NOMO-1 treated with DMSO at 0.1 percent for 48 hours (cell line): Measurements from ENCODE around the gene DOC2A.

ENCODE experiments used
- DNase-seq: peaks from one replicate; lab custom pipeline; 2025; ENCODE audit not compliant: unreplicated experiment; lab: John Stamatoyannopoulos, UW

DOC2A gene

GRCh38 chr16:29990034-29990433 lies 20.8 kb downstream of the DOC2A start:
- no peak for DNase-seq

GRCh38 chr16:29989111-29989858 lies 21.5 kb downstream of the DOC2A start:
- no peak for DNase-seq

DNA sequence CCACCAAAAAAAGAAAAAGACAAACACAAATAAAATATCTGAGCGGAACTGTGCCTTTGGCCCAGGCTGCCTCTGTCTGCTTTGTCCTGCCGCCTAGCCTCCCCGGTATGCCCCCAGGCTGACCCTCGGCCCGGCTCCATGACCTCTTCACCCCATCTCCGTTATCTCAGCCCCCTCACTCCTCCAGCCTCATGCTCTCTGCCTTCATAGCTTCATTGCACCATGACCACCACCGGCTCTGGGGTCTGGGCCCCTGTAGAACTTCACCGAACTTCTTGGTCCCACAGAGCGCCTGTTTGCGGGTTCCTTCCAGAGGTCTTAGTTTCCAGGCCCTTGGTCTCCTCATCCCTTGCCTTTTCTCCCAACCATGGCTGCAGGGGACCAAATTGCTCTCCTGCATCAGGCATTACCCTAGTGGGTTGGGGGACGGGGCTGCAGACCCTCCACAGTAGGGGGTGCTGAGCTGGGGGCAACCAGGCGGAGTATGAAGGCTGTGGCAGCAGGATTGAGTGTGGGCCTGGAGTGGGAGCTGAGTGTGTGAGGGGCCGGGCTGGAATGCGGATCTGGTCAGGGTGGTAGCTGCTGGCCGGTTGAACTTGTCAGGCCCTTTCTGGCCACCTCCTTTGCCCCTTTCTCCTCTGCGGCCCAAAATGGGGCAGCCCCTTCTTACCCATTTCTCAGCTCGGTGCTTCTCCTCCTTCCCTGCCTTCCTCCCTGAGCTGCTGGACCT lies 22.3 kb downstream of the DOC2A start:
- DNase-seq = no peak

- no peak for DNase-seq
Observed at GRCh38 chr16:29987371-29988085, 23.3 kb downstream of the DOC2A start.

DNA sequence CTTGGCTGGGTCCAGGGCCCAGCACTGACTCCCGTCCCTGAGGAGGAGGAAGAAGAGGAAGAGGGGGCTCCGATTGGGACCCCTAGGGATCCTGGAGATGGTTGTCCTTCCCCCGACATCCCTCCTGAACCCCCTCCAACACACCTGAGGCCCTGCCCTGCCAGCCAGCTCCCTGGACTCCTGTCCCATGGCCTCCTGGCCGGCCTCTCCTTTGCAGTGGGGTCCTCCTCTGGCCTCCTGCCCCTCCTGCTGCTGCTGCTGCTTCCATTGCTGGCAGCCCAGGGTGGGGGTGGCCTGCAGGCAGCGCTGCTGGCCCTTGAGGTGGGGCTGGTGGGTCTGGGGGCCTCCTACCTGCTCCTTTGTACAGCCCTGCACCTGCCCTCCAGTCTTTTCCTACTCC lies 23.9 kb downstream of the DOC2A start:
- no peak for DNase-seq

GRCh38 chr16:29986231-29986630 lies 24.6 kb downstream of the DOC2A start:
- DNase-seq = no peak

DNA sequence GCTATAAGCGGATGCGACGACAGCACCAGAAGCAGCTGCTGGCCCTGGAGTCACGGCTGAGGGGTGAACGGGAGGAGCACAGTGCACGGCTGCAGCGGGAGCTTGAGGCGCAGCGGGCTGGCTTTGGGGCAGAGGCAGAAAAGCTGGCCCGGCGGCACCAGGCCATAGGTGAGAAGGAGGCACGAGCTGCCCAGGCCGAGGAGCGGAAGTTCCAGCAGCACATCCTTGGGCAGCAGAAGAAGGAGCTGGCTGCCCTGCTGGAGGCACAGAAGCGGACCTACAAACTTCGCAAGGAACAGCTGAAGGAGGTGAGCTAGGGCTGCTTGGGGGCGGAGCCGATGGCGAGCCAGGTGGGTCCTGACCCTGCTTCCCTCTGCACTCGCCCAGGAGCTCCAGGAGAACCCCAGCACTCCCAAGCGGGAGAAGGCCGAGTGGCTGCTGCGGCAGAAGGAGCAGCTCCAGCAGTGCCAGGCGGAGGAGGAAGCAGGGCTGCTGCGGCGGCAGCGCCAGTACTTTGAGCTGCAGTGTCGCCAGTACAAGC lies 25.5 kb downstream of the DOC2A start:
- DNase-seq = no peak

DNA sequence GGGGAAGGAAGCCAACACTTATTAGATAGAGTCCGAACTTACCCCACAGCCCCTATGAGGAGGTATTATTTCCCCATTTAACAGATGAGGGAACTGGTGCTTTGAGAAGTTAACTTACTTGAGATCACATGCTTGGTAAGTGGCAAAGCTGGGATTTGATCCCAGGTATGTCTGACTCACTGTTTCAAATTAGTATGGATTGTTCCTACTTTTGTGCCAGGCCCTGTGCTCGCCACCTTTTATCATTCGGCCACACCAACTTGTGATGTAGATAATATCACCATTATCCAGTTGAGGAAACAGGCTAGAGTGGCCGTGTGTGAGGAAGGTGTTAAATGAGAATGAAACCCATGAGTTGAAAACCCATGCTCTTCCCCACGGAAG lies 26.1 kb downstream of the DOC2A start:
- no peak for DNase-seq

DNA sequence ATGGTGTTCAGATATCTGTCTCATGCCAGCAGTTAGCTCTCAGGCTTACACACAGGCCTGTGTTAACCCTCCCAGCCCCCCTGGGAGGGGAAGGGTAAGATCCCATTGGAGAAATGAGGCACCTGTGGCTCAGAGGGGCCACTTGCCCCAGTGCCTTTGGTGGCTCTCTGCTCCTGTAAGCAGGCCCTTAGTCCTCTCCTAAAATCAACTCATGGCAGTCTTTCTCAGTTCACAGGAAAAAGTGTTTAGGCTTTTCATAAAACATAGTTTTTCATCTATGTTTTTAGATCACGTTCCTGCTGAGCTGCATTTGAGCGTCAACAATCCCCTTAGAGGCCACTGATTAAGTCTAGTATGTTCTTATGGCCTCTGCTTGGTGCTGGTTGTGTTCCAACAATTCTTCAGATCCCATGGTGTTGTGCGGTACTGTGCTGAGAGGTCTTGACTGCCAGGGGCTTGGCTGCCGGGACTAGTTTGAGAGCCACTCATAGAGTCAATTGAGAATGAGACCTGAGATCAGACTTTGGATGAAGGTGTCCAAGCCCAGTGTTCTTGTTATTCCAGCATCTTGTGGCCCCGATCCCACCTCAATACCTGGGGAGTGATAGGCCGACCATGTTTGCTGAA lies 26.6 kb downstream of the DOC2A start:
- no peak for DNase-seq

GRCh38 chr16:29983420-29984136 lies 27.2 kb downstream of the DOC2A start:
- DNase-seq = no peak

DNA sequence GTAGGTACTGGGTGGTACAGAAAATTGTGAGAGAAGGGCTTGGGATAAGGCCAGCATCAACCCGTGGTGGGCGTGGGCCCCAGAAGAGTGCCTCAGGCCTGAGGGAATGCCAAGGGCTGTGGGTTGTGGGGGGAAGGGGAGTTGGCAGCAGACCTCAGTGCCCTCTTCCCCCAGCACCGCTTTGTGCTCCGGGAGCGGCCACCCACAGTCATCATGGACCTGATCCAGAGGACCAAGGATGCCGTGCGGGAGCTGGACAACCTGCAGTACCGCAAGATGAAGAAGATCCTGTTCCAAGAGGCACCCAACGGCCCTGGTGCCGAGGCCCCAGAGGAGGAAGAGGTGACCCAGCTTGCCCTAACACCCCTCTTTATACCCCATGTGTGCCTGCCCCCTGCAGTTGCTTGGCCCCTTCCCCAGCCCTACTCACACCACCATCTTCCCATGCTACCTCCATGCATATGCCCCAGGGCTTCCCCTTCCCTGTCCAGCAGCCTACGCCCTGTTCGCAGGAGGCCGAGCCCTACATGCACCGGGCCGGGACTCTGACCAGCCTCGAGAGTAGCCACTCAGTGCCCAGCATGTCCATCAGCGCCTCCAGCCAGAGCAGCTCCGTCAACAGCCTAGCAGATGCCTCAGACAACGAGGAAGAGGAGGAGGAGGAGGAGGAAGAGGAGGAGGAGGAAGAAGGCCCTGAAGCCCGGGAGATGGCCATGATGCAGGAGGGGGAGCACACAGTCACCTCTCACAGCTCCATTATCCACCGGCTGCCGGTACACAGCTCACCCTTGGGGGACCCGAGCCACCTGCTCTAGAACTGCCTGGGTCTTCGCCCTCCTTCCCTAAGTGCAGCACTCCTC lies 28.0 kb downstream of the DOC2A start:
- DNase-seq = no peak

DNA sequence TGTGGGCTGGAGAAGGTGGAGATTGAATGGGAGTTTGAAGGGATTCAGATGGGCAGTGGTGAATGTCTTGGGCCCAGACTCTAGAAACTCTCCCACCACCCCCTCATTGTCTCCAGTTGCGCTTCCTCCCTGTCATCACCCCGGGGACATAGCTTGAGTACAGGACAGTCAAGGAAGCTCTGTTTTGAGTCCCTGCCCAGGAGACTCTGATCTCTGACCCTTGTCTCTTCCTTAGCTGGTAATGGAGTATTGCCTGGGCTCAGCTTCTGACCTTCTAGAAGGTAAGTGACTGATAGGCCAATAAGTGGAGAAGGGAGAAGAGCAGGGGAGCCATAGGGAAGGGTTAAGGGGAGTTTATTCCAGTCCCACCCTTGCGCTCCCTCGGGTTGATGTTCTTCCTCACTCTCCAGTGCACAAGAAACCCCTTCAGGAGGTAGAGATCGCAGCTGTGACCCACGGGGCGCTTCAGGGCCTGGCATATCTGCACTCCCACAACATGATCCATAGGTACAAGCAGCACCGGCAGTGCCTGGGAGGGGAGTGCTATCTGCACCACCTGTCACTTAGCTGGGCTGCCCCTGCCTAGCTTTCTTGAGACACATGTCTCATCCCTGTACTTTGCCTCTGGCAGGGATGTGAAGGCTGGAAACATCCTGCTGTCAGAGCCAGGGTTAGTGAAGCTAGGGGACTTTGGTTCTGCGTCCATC lies 32.1 kb downstream of the DOC2A start:
- DNase-seq = no peak

GRCh38 chr16:29978081-29978480 lies 32.7 kb downstream of the DOC2A start:
- DNase-seq = no peak

GRCh38 chr16:29977063-29977825 lies 33.6 kb downstream of the DOC2A start:
- no peak for DNase-seq

GRCh38 chr16:29975811-29976511 lies 34.9 kb downstream of the DOC2A start:
- DNase-seq = no peak

DNA sequence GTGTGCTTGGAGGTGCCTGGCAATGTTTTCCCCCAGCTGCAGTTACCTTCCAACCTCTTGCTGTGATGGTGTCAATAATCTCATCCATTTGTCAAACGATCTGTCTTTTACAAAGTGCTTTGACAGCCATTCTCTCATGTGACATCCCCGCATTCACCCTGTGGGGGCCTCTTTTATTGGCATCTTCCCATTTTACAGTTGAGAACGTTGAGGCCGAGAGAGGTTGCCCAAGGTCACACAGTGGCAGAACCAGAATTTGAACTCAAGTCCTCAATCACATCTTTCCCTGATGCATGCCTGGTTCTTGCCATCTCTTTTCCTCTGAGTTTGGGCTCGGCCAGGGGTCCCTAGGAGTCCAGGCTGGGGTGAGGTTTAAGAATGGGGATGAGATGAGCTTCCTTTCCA lies 35.7 kb downstream of the DOC2A start:
- no peak for DNase-seq

DNA sequence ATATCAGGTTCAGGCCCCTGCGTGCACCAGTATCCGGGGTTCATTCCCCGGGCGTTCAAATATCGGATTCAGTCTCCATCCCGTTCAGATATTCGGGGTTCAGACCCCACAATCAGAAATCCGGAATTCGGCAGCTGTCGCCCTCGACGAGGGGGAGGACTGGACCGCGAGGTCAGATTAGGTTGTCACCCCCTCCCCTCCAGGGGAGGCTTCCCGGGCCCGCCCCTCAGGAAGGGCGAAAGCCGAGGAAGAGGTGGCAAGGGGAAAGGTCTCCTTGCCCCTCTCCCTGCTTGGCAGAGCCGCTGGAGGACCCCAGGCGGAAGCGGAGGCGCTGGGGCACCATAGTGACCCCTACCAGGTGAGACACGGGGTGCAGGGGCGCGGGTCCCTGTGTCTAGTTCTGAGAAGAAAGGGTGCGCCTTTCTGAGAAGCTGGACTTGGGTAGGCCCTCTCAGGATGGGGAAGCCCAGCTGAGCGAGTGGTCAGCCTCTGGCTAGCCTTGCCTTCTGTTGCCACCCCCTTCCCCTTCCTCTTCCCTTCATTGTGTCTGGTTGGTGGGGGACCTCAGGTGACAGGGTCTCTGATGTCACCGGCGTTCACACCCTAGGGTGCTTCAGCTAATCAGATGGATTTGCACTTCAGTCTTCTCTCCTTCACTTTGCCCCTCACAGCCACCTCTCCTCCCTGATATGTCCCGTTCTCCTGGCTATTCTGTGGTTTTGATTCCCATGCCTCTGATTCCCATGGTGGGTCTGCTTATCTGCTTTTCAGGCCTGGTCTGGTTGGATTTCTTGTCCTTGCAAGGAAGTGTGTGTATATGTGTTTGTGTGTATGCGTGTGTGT lies 36.3 kb downstream of the DOC2A start:
- DNase-seq = no peak
